OCI-LY3 (cell line): ENCODE results near the gene PCGF1.

Experiments
- H2AFZ ChIP-seq: fragments of 200-600, 300-600 bp; shearing (Covaris generic); 2 replicates; pipeline ENCODE4 v1.6.0; 2014; ENCODE audit warnings: antibody characterized with exemption, low read depth, low read length
- H3K27ac ChIP-seq: fragments of 200-600, 300-600 bp; sonication (generic); 2 replicates; pipeline ENCODE4 v1.5.1; 2014; ENCODE audit warnings: mild to moderate bottlenecking, low read length, moderate library complexity, mixed read lengths
- H3K27me3 ChIP-seq: fragments of 200-600, 300-600 bp; sonication (generic); 2 replicates; pipeline ENCODE4 v1.6.1; 2014; ENCODE audit warnings: low read depth, low read length, mixed read lengths
- H3K36me3 ChIP-seq: fragments of 200-600, 300-600 bp; sonication (generic); replicated peaks from 2 replicates; pipeline ENCODE3; 2014; ENCODE audit warnings: low read depth, low read length, mixed read lengths
- H3K4me1 ChIP-seq: fragments of 300-600, 200-600 bp; sonication (generic); 2 replicates; pipeline ENCODE4 v1.6.1; 2014; ENCODE audit warnings: low read length, mixed read lengths
- H3K4me2 ChIP-seq: fragments of 200-600, 300-600 bp; sonication (generic); 2 replicates; pipeline ENCODE4 v1.6.1; 2014; ENCODE audit warnings: low read length, mixed read lengths
- H3K4me3 ChIP-seq: fragments of 300-600, 200-600 bp; sonication (generic); 2 replicates; pipeline ENCODE4 v1.5.1; 2014; ENCODE audit warnings: antibody characterized with exemption, mild to moderate bottlenecking, low read length, moderate library complexity
- H3K79me2 ChIP-seq: fragments of 300-600, 200-600 bp; shearing (Covaris generic); 2 replicates; pipeline ENCODE4 v1.6.1; 2014; ENCODE audit warnings: mild to moderate bottlenecking, low read length, mixed read lengths
- H3K9ac ChIP-seq: fragments of 300-600, 200-600 bp; shearing (Covaris generic); 2 replicates; pipeline ENCODE4 v1.6.0; 2014; ENCODE audit warnings: mild to moderate bottlenecking, low read length, moderate library complexity
- H3K9me3 ChIP-seq: fragments of 200-600, 300-600 bp; shearing (Covaris generic); 2 replicates; pipeline ENCODE4 v1.6.1; 2014; ENCODE audit warnings: low read length, mixed read lengths; ENCODE audit not compliant: insufficient read depth
- H4K20me1 ChIP-seq: fragments of 200-600, 300-600 bp; sonication (generic); 2 replicates; pipeline ENCODE4 v1.6.1; 2016; ENCODE audit warnings: low read length, mixed read lengths; ENCODE audit not compliant: insufficient read depth
- EZH2phosphoT487 ChIP-seq: fragments of 200-600 bp; shearing (Covaris generic); IDR thresholded peaks from 2 replicates; pipeline ENCODE4 v1.6.1; 2018; ENCODE audit warnings: antibody characterized with exemption, mixed run types, low read depth
- TF ChIP-seq, protein P1 (sequence below): fragments of 200-600, 300-600 bp; sonication (generic); IDR thresholded peaks from 2 replicates; pipeline ENCODE4 v1.5.1; 2014; ENCODE audit warnings: antibody characterized with exemption, low read length, low read depth

Gene PCGF1

GRCh38 chr2:74529357-74530238 is 22.1 kb upstream of the PCGF1 start, which contains the start of the genes AUP1 and HTRA2:
TSS of gene AUP1 (minus strand) at chr2:74529706. CDS start at chr2:74529629, 77 bp downstream.
TSS of gene HTRA2 (plus strand) at chr2:74529933. CDS start at chr2:74530007, 74 bp downstream.
- Histone ChIP-seq H3K36me3 (peaks cover 51% of the 10 kb centered on the region), H3K4me3 (peak within 1 kb of the TSS; percentile 99), H3K27me3 (no peaks in the 10 kb centered on the region), H3K27ac (peak within 1 kb of the TSS; percentile 95), H3K4me2 (peak within 1 kb of the TSS; percentile 100), H3K4me1 (peaks cover 44% of the 10 kb centered on the region), H4K20me1 (no peaks in the 10 kb centered on the region; the same call in 1 of the 2 replicates), H3K9me3 (no peaks in the 10 kb centered on the region), H2AFZ (peak within 1 kb of the TSS; percentile 49; the same call in 1 of the 2 replicates), H3K9ac (peak within 1 kb of the TSS; percentile 98), H3K79me2 (peaks cover 48% of the 10 kb centered on the region)
- no peak for TF ChIP-seq EZH2phosphoT487
- TF ChIP-seq, protein P1, sequence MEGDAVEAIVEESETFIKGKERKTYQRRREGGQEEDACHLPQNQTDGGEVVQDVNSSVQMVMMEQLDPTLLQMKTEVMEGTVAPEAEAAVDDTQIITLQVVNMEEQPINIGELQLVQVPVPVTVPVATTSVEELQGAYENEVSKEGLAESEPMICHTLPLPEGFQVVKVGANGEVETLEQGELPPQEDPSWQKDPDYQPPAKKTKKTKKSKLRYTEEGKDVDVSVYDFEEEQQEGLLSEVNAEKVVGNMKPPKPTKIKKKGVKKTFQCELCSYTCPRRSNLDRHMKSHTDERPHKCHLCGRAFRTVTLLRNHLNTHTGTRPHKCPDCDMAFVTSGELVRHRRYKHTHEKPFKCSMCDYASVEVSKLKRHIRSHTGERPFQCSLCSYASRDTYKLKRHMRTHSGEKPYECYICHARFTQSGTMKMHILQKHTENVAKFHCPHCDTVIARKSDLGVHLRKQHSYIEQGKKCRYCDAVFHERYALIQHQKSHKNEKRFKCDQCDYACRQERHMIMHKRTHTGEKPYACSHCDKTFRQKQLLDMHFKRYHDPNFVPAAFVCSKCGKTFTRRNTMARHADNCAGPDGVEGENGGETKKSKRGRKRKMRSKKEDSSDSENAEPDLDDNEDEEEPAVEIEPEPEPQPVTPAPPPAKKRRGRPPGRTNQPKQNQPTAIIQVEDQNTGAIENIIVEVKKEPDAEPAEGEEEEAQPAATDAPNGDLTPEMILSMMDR: no peak

- peaks cover 51% of the 10 kb centered on the region for H3K36me3 ChIP-seq
- H2AFZ ChIP-seq: no peak overlapping the region; the same call in 1 of the 2 replicates
- H3K27me3 ChIP-seq: no peaks in the 10 kb centered on the region
- no peaks in the 10 kb centered on the region; the same call in 1 of the 2 replicates for H4K20me1 ChIP-seq
- peaks cover 44% of the 10 kb centered on the region for H3K4me1 ChIP-seq
- H3K79me2 ChIP-seq: peaks cover 48% of the 10 kb centered on the region
- H3K27ac ChIP-seq: peak overlapping the region; percentile 95
- H3K9ac ChIP-seq: peak overlapping the region; percentile 98
- no peaks in the 10 kb centered on the region for H3K9me3 ChIP-seq
- TF ChIP-seq, protein P1: peak; percentile 24; the same call in 1 of the 2 replicates
- TF ChIP-seq EZH2phosphoT487: no peak
- peak overlapping the region; percentile 99 for H3K4me3 ChIP-seq
- H3K4me2 ChIP-seq: peak overlapping the region; percentile 96
Observed at GRCh38 chr2:74528600-74529356, 21.3 kb upstream of the PCGF1 start.

DNA sequence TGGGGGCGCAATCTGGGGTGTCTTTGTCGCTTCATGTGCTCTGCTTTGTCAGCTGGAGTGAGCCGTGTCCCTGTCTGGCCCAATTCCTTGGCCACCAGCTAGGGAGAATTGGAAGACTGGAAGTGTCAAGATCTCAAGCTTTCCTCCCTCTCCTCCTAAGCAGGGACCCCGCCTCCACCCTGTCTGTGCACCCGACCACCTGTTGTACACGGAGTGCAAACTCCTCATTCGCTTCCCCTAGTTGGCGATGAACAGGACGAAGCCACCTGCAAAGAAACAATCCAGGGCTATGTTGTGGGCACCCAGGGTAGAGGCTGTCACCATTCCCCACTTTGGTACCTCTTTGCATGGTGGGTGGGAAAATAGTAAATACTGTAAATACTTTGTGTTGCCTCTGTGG is 20.2 kb upstream of the PCGF1 start:
- peaks cover 48% of the 10 kb centered on the region for H3K79me2 ChIP-seq
- peak overlapping the region; percentile 98; the same call in 1 of the 2 replicates for H3K9ac ChIP-seq
- peaks cover 50% of the 10 kb centered on the region for H3K36me3 ChIP-seq

More for the DNA sequence above, 20.2 kb upstream of the PCGF1 start:
- H2AFZ ChIP-seq: no peak overlapping the region
- no peaks in the 10 kb centered on the region for H3K27me3 ChIP-seq
- peaks cover 44% of the 10 kb centered on the region for H3K4me1 ChIP-seq
- H4K20me1 ChIP-seq: no peaks in the 10 kb centered on the region; the same call in 1 of the 2 replicates
- H3K4me2 ChIP-seq: peak overlapping the region; percentile 96
- peak overlapping the region; percentile 99 for H3K4me3 ChIP-seq
- peak overlapping the region; percentile 95 for H3K27ac ChIP-seq
- H3K9me3 ChIP-seq: no peaks in the 10 kb centered on the region
- TF ChIP-seq EZH2phosphoT487: no peak
- TF ChIP-seq, protein P1: no peak
